CD4-positive, alpha-beta T cell (primary cell): ENCODE data around the gene RPS13. TPM values are rescaled to one million over a fixed set of nuclear protein-coding genes. Genes with fewer than 3 reads are reported as not detected.
A peak's percentile ranks its signal among the peaks of the same experiment; 100 is the strongest.

Experiments
- ATAC-seq: fragments of 200-7000 bp; cut with Tn5 transposase; one replicate; pipeline ENCODE4 v1.10.0; 2022; ENCODE audit warnings: mild to moderate bottlenecking; ENCODE audit not compliant: poor library complexity
- CTCF ChIA-PET: fragments of 350-600 bp; sonication (Branson Sonifier 250); formaldehyde crosslinking; loops from one replicate; lab custom pipeline; 2021; ENCODE audit warnings: antibody characterized with exemption, inconsistent platforms; lab: Charles Lee
- POLR2A ChIA-PET: fragments of 350-600 bp; sonication (Branson Sonifier 250); formaldehyde crosslinking; loops from one replicate; lab custom pipeline; 2021; ENCODE audit warnings: antibody characterized with exemption, inconsistent platforms; lab: Charles Lee
- DNase-seq, 14 experiments: peaks; one replicate each; pipeline ENCODE4 v3.0.0-alpha.2; 2013 to 2020; ENCODE audit warnings: mixed read lengths in 2 of 14
- H3K27ac ChIP-seq, 2 donors: one replicate each; pipeline versions ENCODE4 v1.5.1 to v1.7.0; 2013; ENCODE audit warnings: low read length in 2 of 2, low read depth in 1 of 2, mild to moderate bottlenecking in 1 of 2
- H3K27me3 ChIP-seq, 2 experiments: 1 replicate in 1 of 2; 2 replicates in 1 of 2; pipeline versions ENCODE4 v1.6.1 to v1.7.0; 2013; ENCODE audit warnings: low read length in 2 of 2, control low read depth in 1 of 2, mild to moderate bottlenecking in 1 of 2, moderate library complexity in 1 of 2; ENCODE audit not compliant: insufficient read depth in 2 of 2, control insufficient read depth in 1 of 2
- H3K36me3 ChIP-seq: one replicate; pipeline ENCODE4 v1.6.1; 2013; ENCODE audit warnings: low read length, control low read depth; ENCODE audit not compliant: insufficient read depth
- H3K4me1 ChIP-seq: one replicate; pipeline ENCODE4 v1.6.1; 2013; ENCODE audit warnings: low read length, control low read depth; ENCODE audit not compliant: insufficient read depth
- H3K4me3 ChIP-seq: one replicate; pipeline ENCODE4 v1.5.1; 2013; ENCODE audit warnings: mild to moderate bottlenecking, low read length, moderate library complexity
- H3K9me3 ChIP-seq, 2 experiments: 1 replicate in 1 of 2; 2 replicates in 1 of 2; pipeline versions ENCODE4 v1.6.1 to v1.7.0; 2013; ENCODE audit warnings: low read length in 2 of 2, mild to moderate bottlenecking in 2 of 2, control low read depth in 1 of 2, moderate library complexity in 1 of 2; ENCODE audit not compliant: control insufficient read depth in 1 of 2, insufficient read depth in 1 of 2
- H3K27ac Mint-ChIP-seq: one replicate; pipeline ENCODE4 v1.8.0; 2020; ENCODE audit warnings: mixed read lengths
- H3K27me3 Mint-ChIP-seq: one replicate; pipeline ENCODE4 v1.8.0; 2021; ENCODE audit warnings: mixed read lengths
- H3K36me3 Mint-ChIP-seq: one replicate; pipeline ENCODE4 v1.8.0; 2021; ENCODE audit warnings: low read depth, mixed read lengths
- H3K4me1 Mint-ChIP-seq: one replicate; pipeline ENCODE4 v1.8.0; 2021; ENCODE audit warnings: low read depth, mixed read lengths
- H3K4me3 Mint-ChIP-seq: one replicate; pipeline ENCODE4 v1.8.0; 2020; ENCODE audit warnings: mild to moderate bottlenecking, mixed read lengths
- H3K9me3 Mint-ChIP-seq: one replicate; pipeline ENCODE4 v1.8.0; 2020; ENCODE audit warnings: mixed read lengths
- intact Hi-C, 2 experiments: fragments of 100-400 bp; cut with DNase I in 1 of 2; cut with micrococcal nuclease in 1 of 2; formaldehyde crosslinking; loops; one replicate each; pipeline versions ENCODE4 v1.15.1 to v1.9.0; 2023 to 2025; cut with DNase I, micrococcal nuclease
- polyA plus RNA-seq, 2 donors: library from polyadenylated mRNA; unstranded; fragments of 120-200 nt; gene quantifications; one replicate each; pipeline ENCODE4 v1.2.1, GENCODE V29; 2013
- total RNA-seq, 174 experiments: library from RNA in 2 of 174; stranded (reverse) in 2 of 174; gene quantifications; one replicate each; pipeline ENCODE4 v1.2.3 and lab custom pipeline; 2021 to 2026
- TF ChIP-seq, protein P1 (sequence below): fragments of 200-600 bp; IDR thresholded peaks from one replicate; pipeline ENCODE4 v1.8.0; 2022; ENCODE audit warnings: antibody characterized with exemption, mild to moderate bottlenecking

Gene RPS13
- total RNA-seq (1,000 to 10,000 TPM; 2,215 to 2,217 TPM), total RNA-seq (lab: John Stamatoyannopoulos, UW) (381 to 1,078 (median 723) reads per million in 172 experiments)
- polyA plus RNA-seq (2013, experiment 1 of 2): 3,497 TPM
- polyA plus RNA-seq (2013, experiment 2 of 2): 2,349 TPM

- H3K27me3 ChIP-seq: no peaks in the 10 kb centered on the region
- peaks cover 35% of the 10 kb centered on the region for H3K36me3 ChIP-seq
- Mint-ChIP-seq H3K9me3 (no peaks in the 10 kb centered on the region), H3K27ac (peak within 1 kb of the TSS; percentile 95), H3K27me3 (no peaks in the 10 kb centered on the region), H3K36me3 (peaks cover 51% of the 10 kb centered on the region), H3K4me1 (peaks cover 45% of the 10 kb centered on the region), H3K4me3 (peak within 1 kb of the TSS; percentile 92)
- DNase-seq (peak; percentile 88 to 99 (median 92)), ATAC-seq (peak; percentile 92)
- H3K9me3 ChIP-seq: no peaks in the 10 kb centered on the region
- TF ChIP-seq, protein P1, sequence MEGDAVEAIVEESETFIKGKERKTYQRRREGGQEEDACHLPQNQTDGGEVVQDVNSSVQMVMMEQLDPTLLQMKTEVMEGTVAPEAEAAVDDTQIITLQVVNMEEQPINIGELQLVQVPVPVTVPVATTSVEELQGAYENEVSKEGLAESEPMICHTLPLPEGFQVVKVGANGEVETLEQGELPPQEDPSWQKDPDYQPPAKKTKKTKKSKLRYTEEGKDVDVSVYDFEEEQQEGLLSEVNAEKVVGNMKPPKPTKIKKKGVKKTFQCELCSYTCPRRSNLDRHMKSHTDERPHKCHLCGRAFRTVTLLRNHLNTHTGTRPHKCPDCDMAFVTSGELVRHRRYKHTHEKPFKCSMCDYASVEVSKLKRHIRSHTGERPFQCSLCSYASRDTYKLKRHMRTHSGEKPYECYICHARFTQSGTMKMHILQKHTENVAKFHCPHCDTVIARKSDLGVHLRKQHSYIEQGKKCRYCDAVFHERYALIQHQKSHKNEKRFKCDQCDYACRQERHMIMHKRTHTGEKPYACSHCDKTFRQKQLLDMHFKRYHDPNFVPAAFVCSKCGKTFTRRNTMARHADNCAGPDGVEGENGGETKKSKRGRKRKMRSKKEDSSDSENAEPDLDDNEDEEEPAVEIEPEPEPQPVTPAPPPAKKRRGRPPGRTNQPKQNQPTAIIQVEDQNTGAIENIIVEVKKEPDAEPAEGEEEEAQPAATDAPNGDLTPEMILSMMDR: no peak
- peak within 1 kb of the TSS; percentile 93 to 94 for H3K27ac ChIP-seq
- CTCF ChIA-PET: interaction anchor here (0.7 kb wide), 1 partner anchor 292 kb away, joined by 4 read pairs; no protein-coding TSS in a partner anchor
- intact Hi-C loops: loop anchor here (2.0 to 10.0 kb wide), 10 partner anchors 130 to 1557 kb away; partner anchors contain the start of genes C11orf58 (in 2 of the 2), NCR3LG1 (in 1 of the 2), NUCB2 (in 1 of the 2) and PIK3C2A (in 1 of the 2)
- POLR2A ChIA-PET: interaction anchor here (0.6 to 3.9 kb wide), 21 partner anchors 11 to 1629 kb away, joined by 3 to 35 read pairs (median 4); partner anchors contain the start of genes C11orf58, KCNJ11, NUCB2 and PIK3C2A
- H3K4me1 ChIP-seq: peaks cover 28% of the 10 kb centered on the region
- peak within 1 kb of the TSS; percentile 94 for H3K4me3 ChIP-seq
Observed at GRCh38 chr11:17077520-17078401, at the start of gene RPS13. Gene RPS13 (minus strand): TSS chr11:17077667. CDS start chr11:17077641, 26 bp downstream.

DNA sequence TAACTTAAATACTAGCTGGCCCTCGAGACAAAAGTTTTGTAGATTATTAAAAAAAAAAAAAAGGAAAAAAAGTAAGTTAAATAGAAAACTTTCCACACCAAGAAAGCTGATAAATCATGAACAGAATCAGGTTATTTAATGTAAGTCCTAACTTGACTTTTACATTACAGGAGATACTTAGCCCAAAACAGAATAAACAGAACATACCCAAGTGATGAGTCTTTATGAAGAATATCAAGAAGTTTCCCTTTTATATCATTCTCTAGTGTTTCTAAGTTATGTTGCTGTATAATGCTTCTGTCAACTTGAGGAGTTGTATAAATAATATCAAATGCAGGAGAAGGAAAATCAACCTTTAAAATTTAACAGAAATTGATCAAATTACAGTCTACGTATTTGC, 44.5 kb upstream of the RPS13 start:
- Mint-ChIP-seq H3K27me3 (no peaks in the 10 kb centered on the region), H3K27ac (no peak overlapping the region), H3K9me3 (no peaks in the 10 kb centered on the region), H3K4me3 (no peak overlapping the region), H3K4me1 (no peaks in the 10 kb centered on the region), H3K36me3 (peaks cover 67% of the 10 kb centered on the region)
- Histone ChIP-seq H3K9me3 (no peaks in the 10 kb centered on the region), H3K4me1 (no peaks in the 10 kb centered on the region), H3K4me3 (no peak overlapping the region), H3K27ac (no peak overlapping the region), H3K27me3 (no peaks in the 10 kb centered on the region), H3K36me3 (peaks cover 16% of the 10 kb centered on the region)
- TF ChIP-seq, protein P1: no peak
- DNase-seq (no peak), ATAC-seq (no peak)
- intact Hi-C loops: no loop called here
- POLR2A ChIA-PET: no interaction called here
- CTCF ChIA-PET: no interaction called here

DNA sequence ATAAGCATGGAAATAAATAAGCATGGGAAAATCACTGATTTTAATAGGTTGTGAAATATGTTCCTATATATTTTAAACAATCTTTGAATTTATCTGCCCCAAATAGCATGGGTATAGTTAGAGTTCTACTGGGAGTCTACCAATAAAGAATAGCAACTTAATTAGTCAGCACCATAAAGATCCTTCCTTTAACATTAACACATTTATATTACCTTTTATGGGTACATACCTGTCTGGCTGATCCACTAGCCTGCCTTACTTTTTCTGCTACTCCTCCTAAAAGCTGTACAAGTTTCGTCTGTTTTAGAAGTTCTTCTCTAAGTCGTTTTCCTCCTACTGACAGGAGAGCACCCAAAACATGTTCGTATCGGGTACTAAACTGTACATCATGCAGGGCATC, 39.8 kb upstream of the RPS13 start:
- ATAC-seq (no peak), DNase-seq (no peak)
- no peaks in the 10 kb centered on the region for H3K9me3 Mint-ChIP-seq
- no peaks in the 10 kb centered on the region for H3K27me3 Mint-ChIP-seq
- no peak overlapping the region for H3K27ac Mint-ChIP-seq
- no peaks in the 10 kb centered on the region for H3K9me3 ChIP-seq
- ChIA-PET POLR2A (no interaction called here), CTCF (no interaction called here)
- no peaks in the 10 kb centered on the region for H3K4me1 Mint-ChIP-seq
- intact Hi-C loops: no loop called here
- no peaks in the 10 kb centered on the region for H3K27me3 ChIP-seq
- no peaks in the 10 kb centered on the region for H3K4me1 ChIP-seq
- no peak overlapping the region for H3K4me3 ChIP-seq
- TF ChIP-seq, protein P1: no peak
- no peak overlapping the region for H3K27ac ChIP-seq
- peaks cover 33% of the 10 kb centered on the region for H3K36me3 ChIP-seq
- H3K4me3 Mint-ChIP-seq: no peak overlapping the region
- peaks cover 65% of the 10 kb centered on the region for H3K36me3 Mint-ChIP-seq
